Right lobe of liver (tissue), 6 donors: ENCODE data around the gene FKBP10. TPM values are rescaled to one million over a fixed set of nuclear protein-coding genes. Genes with fewer than 3 reads are reported as not detected.
"Not testable (repeated sequence)": the region's sequence is repeated elsewhere in the genome, so short reads cannot be mapped to it uniquely, and the experiment has no call there.

Source experiments
- ATAC-seq, 4 donors: fragments of 200-7000 bp; cut with Tn5 transposase; one replicate each; pipeline ENCODE4 v1.9.1; 2020; ENCODE audit warnings: mild to moderate bottlenecking in 4 of 4, moderate library complexity in 4 of 4
- DNase-seq, 3 donors: peaks; one replicate each; pipeline ENCODE4 v3.0.0-alpha.2; 2020
- H3K27ac ChIP-seq, 3 donors: fragments of 200-600 bp; one replicate each; pipeline ENCODE4 v1.8.0; 2022
- H3K27me3 ChIP-seq, 2 donors: fragments of 200-600 bp; one replicate each; pipeline ENCODE4 v1.8.0; 2022
- H3K36me3 ChIP-seq, 4 donors: fragments of 200-600 bp; sonication (generic) in 1 of 4; one replicate each; pipeline versions ENCODE4 v1.5.1 to v1.8.0; 2017 to 2022; ENCODE audit warnings: control low read depth in 1 of 4
- H3K4me1 ChIP-seq, 4 donors: fragments of 200-600 bp; sonication (generic) in 1 of 4; one replicate each; pipeline versions ENCODE4 v1.5.1 to v1.8.0; 2017 to 2022; ENCODE audit warnings: control low read depth in 1 of 4
- H3K4me3 ChIP-seq, 3 donors: fragments of 200-600 bp; one replicate each; pipeline ENCODE4 v1.8.0; 2022
- H3K9me3 ChIP-seq, 4 donors: fragments of 200-600 bp; sonication (generic) in 1 of 4; one replicate each; pipeline versions ENCODE4 v1.5.1 to v1.8.0; 2017 to 2022; ENCODE audit warnings: control low read depth in 1 of 4
- POLR2A ChIP-seq: fragments of 450-650 bp; IDR thresholded peaks from one replicate; pipeline ENCODE4 v1.6.1; 2017; ENCODE audit warnings: antibody characterized with exemption, mild to moderate bottlenecking
- WGBS: methylation state at CpG from one replicate; pipeline ENCODE4 v1.1.6; 2018; ENCODE audit warnings: low coverage, low lambda C conversion rate; ENCODE audit not compliant: insufficient coverage; ENCODE audit errors: missing lambda C conversion rate; 5-methylcytosine and 5-hydroxymethylcytosine counted together
- intact Hi-C, 2 donors: fragments of 100-400 bp; cut with DNase I; formaldehyde crosslinking; loops; one replicate each; pipeline versions ENCODE4 v1.11.2 to v1.14.1; 2022
- total RNA-seq, 6 experiments: library from RNA; depleted of rRNA in 2 of 6; stranded (reverse); fragments of >200 nt in 2 of 6; fragmentation: NEBNext Ultra II Directional in 3 of 6; extraction: Animal tissue kit (Norgen Biotek cat#: 25700) in 3 of 6; gene quantifications; one replicate each; pipeline versions ENCODE4 v1.1.0 to v1.2.4, GENCODE V29; 2016 to 2023
- TF ChIP-seq, protein P1 (sequence below), 4 donors: fragments of 200-600 bp in 3 of 4; fragments of 450-650 bp in 1 of 4; IDR thresholded peaks; one replicate each; pipeline versions ENCODE4 v1.5.1 to v1.8.0; 2016 to 2022; ENCODE audit warnings: antibody characterized with exemption in 4 of 4, mild to moderate bottlenecking in 2 of 4
- donor health status: DM: no; HTN: yes; CAD: no.
- donor health status: DM: no; HTN: no; CAD: no.
- donor health status: DM: no; HTN: no; CAD: no.
- donor health status: DM: no; HTN: yes; CAD: no.
- donor health status: DM: no; HTN: yes; CAD: no.

Gene FKBP10
- total RNA-seq, 6 experiments from 2014 or later: 2.4 to 5.1 (median 4.0) TPM

DNA sequence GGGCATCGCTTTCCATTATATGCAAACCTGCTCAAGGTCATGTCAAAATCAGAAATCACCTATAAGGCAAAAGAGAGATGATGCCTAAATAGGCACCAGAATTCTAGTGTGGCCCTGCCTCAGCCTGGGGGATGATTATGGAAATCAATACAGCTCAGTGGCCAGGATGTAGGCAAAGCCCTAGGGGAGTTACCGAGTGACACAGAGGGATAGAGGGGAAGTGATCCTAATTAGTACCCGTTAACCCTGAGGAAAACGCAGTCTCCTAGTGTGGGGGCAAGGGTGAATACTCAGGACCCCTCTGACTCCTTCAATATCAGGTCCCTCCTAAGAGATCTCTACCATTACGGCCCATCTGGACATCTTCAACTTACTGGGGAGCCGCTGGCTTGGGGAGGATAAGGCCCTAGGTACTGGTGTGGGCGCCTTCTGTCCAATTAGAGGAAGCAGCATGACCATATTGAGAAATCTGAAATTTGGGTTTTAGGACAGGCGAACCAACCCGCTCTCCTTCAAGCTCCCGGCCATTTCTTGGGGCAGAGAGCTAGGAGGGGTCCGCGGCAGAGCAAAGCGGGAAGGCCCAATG lies 22.5 kb downstream of the FKBP10 start:
- H3K27ac ChIP-seq: peak overlapping the region in 2 of 3 donors; percentile 36 to 58
- WGBS: 27% methylated on average over 5 of the region's 13 CpGs
- H3K9me3 ChIP-seq: no peaks in the 10 kb centered on the region
- ATAC-seq: peak; percentile 43 to 60 (median 50)
- H3K27me3 ChIP-seq: no peaks in the 10 kb centered on the region
- H3K36me3 ChIP-seq: peaks cover 0 to 18% (median 1%) of the 10 kb centered on the region in 4 donors
- peak overlapping the region; percentile 92 to 98 (median 96) for H3K4me3 ChIP-seq
- no peak for DNase-seq
- H3K4me1 ChIP-seq: peaks cover 0 to 6% (median 0%) of the 10 kb centered on the region in 4 donors
- TF ChIP-seq, protein P1, sequence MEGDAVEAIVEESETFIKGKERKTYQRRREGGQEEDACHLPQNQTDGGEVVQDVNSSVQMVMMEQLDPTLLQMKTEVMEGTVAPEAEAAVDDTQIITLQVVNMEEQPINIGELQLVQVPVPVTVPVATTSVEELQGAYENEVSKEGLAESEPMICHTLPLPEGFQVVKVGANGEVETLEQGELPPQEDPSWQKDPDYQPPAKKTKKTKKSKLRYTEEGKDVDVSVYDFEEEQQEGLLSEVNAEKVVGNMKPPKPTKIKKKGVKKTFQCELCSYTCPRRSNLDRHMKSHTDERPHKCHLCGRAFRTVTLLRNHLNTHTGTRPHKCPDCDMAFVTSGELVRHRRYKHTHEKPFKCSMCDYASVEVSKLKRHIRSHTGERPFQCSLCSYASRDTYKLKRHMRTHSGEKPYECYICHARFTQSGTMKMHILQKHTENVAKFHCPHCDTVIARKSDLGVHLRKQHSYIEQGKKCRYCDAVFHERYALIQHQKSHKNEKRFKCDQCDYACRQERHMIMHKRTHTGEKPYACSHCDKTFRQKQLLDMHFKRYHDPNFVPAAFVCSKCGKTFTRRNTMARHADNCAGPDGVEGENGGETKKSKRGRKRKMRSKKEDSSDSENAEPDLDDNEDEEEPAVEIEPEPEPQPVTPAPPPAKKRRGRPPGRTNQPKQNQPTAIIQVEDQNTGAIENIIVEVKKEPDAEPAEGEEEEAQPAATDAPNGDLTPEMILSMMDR (IDR thresholded peaks at IDR 0.05): no peak
- TF ChIP-seq POLR2A: no peak
- intact Hi-C loops: no loop called here

DNA sequence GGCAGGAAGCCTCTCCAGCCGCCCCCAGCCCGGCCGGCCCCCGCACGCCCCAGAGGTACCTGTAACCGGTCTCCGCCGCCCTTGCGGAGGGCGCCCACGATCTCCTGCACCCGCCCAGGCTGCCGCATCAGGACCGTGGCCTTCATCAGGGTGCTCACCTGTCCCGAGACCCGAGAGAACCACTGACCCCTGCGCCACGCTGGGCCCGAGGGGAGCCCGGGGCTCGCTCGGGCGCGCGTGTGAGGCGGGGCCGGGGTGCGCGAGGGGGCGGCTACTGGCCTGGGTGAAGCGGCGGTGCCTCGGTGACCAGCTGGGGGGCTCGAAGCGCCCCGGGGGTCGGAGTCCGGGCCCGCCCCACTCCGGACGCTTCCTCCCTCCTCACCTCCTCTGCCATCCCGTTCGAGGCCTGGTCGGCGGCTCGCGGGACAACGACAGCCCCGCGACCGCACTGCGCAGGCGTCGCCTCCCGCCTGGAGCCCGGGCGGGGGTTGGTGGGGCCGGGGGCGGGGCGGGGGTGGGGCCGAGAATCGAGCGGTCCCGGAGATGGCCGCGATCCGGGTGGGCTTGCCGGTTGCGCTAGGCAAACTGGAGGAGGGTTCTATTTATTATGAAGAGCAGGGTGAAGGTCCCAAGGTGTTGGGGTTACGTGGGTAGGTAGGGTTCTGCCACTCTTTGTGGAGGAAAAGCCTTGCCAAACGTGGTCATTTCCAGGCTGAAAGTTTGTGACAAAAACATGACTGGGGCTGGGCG lies 23.2 kb downstream of the FKBP10 start, which contains the start of gene NT5C3B:
NT5C3B (minus strand) TSS at position 433 of the 750 bp plus-strand sequence; CDS start at position 394, 39 bp downstream.
- H3K4me1 ChIP-seq: peaks cover 0 to 6% (median 0%) of the 10 kb centered on the region in 4 donors
- ATAC-seq (peak; percentile 93 to 97 (median 94)), DNase-seq (peak; percentile 65 to 72 (median 72))
- TF ChIP-seq, protein P1 (IDR thresholded peaks at IDR 0.05): no peak
- peak; percentile 37 for TF ChIP-seq POLR2A
- H3K4me3 ChIP-seq: peak within 1 kb of the TSS; percentile 92 to 98 (median 96)
- H3K27ac ChIP-seq: peak within 1 kb of the TSS in 2 of 3 donors; percentile 36 to 58
- peaks cover 0 to 12% (median 0%) of the 10 kb centered on the region in 4 donors for H3K36me3 ChIP-seq
- no peaks in the 10 kb centered on the region for H3K27me3 ChIP-seq
- no peaks in the 10 kb centered on the region for H3K9me3 ChIP-seq
- intact Hi-C loops: no loop called here
- WGBS: 2% methylated on average over 41 of the region's 72 CpGs

DNA sequence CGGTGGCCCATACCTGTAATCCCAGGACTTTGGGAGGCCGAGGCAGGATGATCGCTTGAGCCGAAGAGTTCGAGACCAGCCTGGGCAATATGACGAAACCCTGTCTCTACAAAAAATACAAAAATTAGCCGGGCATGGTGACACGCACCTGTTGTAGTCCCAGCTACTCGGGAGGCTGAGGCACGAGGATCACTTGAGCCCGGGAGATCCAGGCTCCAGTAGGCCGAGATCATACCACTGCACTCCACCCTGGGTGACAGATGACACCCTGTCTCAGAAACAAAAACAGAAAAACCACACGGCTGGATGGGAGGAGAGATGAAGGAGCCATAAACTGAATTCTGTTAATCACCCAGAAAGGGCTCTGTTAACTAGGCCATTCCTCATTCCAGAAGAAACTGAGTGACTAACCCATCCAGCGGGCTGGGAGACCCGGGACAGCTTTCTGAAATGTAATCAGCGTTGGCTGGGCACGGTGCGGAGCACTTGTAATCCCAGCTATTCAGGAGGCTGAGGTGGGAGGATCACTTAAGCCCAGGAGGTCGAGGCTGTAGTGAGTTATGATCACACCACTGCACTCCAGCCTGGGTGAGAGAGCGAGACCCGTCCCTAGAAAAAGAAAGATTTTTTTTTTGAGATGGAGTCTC lies 23.9 kb downstream of the FKBP10 start:
- intact Hi-C loops: no loop called here
- H3K4me3 ChIP-seq: peak overlapping the region; percentile 92 to 98 (median 96)
- no peak overlapping the region for H3K27ac ChIP-seq
- H3K4me1 ChIP-seq: peaks cover 0 to 6% (median 0%) of the 10 kb centered on the region in 4 donors
- ATAC-seq: peak in 1 of 4 donors; percentile 4
- peaks cover 0 to 5% (median 0%) of the 10 kb centered on the region in 4 donors for H3K36me3 ChIP-seq
- H3K27me3 ChIP-seq: no peaks in the 10 kb centered on the region
- 43% methylated on average over 15 of the region's 21 CpGs for WGBS
- no peak for DNase-seq
- no peak for TF ChIP-seq POLR2A
- TF ChIP-seq, protein P1 (IDR thresholded peaks at IDR 0.05): no peak
- H3K9me3 ChIP-seq: no peaks in the 10 kb centered on the region

DNA sequence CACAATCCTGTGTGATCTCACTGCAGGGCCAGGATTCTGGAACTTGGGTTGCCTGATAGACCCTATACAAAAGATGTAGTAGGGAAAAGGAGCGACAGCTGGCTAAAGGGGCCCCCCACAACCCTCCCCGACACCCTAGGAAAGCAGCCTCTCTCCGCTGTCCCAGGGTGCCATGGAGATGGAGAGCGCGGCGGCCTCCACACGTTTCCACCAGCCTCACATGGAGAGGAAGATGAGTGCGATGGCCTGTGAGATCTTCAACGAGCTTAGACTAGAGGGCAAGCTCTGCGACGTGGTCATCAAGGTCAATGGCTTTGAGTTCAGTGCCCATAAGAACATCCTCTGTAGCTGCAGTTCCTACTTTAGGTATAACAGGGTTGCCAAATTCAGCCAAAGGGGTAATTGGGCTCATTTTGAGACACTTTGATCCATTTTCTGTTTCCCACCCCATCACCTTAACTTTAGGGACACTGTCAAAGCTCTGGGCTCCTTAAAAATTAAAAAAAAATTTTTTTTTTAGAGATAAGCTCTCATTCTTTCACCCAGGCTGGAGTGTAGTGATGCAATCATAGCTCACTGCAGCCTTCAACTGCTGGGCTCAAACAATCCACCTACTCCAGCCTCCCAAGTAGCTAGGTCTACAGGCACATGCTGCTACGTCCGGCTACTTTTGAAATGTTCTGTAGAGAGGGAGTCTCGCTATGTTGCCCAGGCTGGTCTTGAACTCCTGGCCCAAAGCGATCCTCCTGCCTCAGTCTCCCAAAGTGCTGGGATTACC lies 25.1 kb downstream of the FKBP10 start, which contains the start of gene KLHL10:
KLHL10 (plus strand) TSS at position 65 of the 778 bp plus-strand sequence; CDS start at position 173, 108 bp downstream.
- WGBS: 85% methylated on average over 13 of the region's 15 CpGs
- peak within 1 kb of the TSS in 1 of 3 donors; percentile 96 for H3K4me3 ChIP-seq
- no peak within 1 kb of the TSS for H3K27ac ChIP-seq
- H3K9me3 ChIP-seq: no peaks in the 10 kb centered on the region
- TF ChIP-seq POLR2A: no peak
- TF ChIP-seq, protein P1 (IDR thresholded peaks at IDR 0.05): no peak
- no peaks in the 10 kb centered on the region for H3K27me3 ChIP-seq
- ATAC-seq (no peak), DNase-seq (no peak)
- H3K36me3 ChIP-seq: no peaks in the 10 kb centered on the region
- H3K4me1 ChIP-seq: peaks cover 0 to 6% (median 0%) of the 10 kb centered on the region in 4 donors
- intact Hi-C loops: no loop called here

DNA sequence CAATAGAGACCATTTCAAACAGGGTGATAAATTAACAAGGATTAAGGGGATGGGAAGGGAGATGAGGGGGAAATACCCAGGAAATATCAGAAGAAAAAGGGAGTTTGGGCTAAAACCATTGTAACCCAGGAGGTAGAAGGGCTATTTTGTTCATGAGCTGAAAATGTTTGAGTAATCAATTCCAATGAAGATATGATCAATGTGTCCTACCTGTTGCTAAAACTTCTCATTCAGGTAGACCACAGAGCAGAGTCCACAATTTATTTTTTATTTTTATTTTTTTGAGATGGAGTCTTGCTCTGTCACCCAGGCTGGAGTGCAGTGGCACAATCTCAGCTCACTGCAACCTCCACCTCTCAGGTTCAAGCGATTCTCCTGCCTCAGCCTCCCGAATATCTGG lies 26.6 kb downstream of the FKBP10 start:
- H3K27me3 ChIP-seq, intact Hi-C loops, H3K36me3 ChIP-seq, H3K27ac ChIP-seq, H3K4me3 ChIP-seq, DNase-seq, H3K9me3 ChIP-seq, H3K4me1 ChIP-seq, ATAC-seq: not testable (repeated sequence)
- 95% methylated on average over 2 of the region's 2 CpGs for whole genome bisulfite sequencing

DNA sequence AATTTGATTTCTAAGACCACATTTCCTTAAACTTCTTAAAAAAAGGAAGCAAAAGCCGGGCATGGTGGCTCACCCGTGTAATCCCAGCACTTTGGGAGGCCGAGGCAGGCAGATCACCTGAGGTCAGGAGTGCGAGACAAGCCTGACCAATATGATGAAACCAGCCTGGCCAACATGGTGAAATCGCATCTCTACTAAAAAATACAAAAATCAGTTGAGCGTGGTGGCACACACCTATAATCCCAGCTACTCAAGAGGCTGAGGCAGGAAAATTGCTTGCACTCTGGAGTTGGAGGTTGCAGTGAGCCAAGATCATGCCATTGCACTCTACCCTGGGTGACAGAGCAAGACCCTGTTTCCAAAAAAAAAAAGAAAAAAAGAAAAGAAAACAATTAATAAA lies 28.0 kb downstream of the FKBP10 start:
- H3K4me1 ChIP-seq, H3K27me3 ChIP-seq, H3K9me3 ChIP-seq, H3K36me3 ChIP-seq, intact Hi-C loops, ATAC-seq, H3K4me3 ChIP-seq, DNase-seq, H3K27ac ChIP-seq: not testable (repeated sequence)
- WGBS: 53% methylated on average over 5 of the region's 6 CpGs
